ENCODE measurements around the gene GALNT2.

The GALNT2 gene

GRCh38 chr1:230146709-230147108, 79.7 kb downstream of the GALNT2 start:
- Histone ChIP-seq H3K27ac (replicated peaks) (peak overlapping the region; percentile 46), H3K4me3 (replicated peaks; ENCODE audit: insufficient read depth, low read length) (no peak overlapping the region)
- DNase-seq (ENCODE audit: low read depth in 1 of 2, low spot score in 1 of 2) = no peak

GRCh38 chr1:230147253-230148125, 80.5 kb downstream of the GALNT2 start:
- Histone ChIP-seq H3K4me3 (replicated peaks; ENCODE audit: insufficient read depth, low read length) (no peak overlapping the region), H3K27me3 (ENCODE audit: insufficient read depth, poor library complexity, severe bottlenecking) (no peaks in the 10 kb centered on the region), H3K27ac (replicated peaks) (peak overlapping the region; percentile 46)
- no peak for TF ChIP-seq GABPA (IDR thresholded peaks at IDR 0.05; ENCODE audit: low read depth)
- TF ChIP-seq POLR2AphosphoS5 (IDR thresholded peaks at IDR 0.05; ENCODE audit: low read depth) = no peak
- no peak for TF ChIP-seq CTCF (IDR thresholded peaks at IDR 0.05; ENCODE audit: insufficient read depth, low read length)
- TF ChIP-seq REST (IDR thresholded peaks at IDR 0.05; ENCODE audit: insufficient replicate concordance, low read depth) = no peak
- no peak for TF ChIP-seq SPI1 (IDR thresholded peaks at IDR 0.05; ENCODE audit: borderline replicate concordance, low read depth)
- DNase-seq (ENCODE audit: low read depth in 1 of 2, low spot score in 1 of 2) = peak in 1 of 2 experiments; percentile 20

More at GRCh38 chr1:230146709-230147108, 79.7 kb downstream of the GALNT2 start:
- TF ChIP-seq POLR2AphosphoS5 (IDR thresholded peaks at IDR 0.05; ENCODE audit: low read depth) (no peak), SPI1 (IDR thresholded peaks at IDR 0.05; ENCODE audit: borderline replicate concordance, low read depth) (no peak)
- no peaks in the 10 kb centered on the region for H3K27me3 ChIP-seq (ENCODE audit: insufficient read depth, poor library complexity, severe bottlenecking)

GRCh38 chr1:230148126-230148652, 81.2 kb downstream of the GALNT2 start:
- Histone ChIP-seq H3K27ac (replicated peaks) (peak overlapping the region; percentile 46; the same call in 1 of the 2 replicates), H3K27me3 (ENCODE audit: insufficient read depth, poor library complexity, severe bottlenecking) (no peaks in the 10 kb centered on the region), H3K4me3 (replicated peaks; ENCODE audit: insufficient read depth, low read length) (no peak overlapping the region)
- DNase-seq (ENCODE audit: low read depth in 1 of 2, low spot score in 1 of 2) = no peak
- no peak for TF ChIP-seq POLR2AphosphoS5 (IDR thresholded peaks at IDR 0.05; ENCODE audit: low read depth)
- TF ChIP-seq CTCF (IDR thresholded peaks at IDR 0.05; ENCODE audit: insufficient read depth, low read length) = no peak
- TF ChIP-seq SPI1 (IDR thresholded peaks at IDR 0.05; ENCODE audit: borderline replicate concordance, low read depth) = no peak
- no peak for TF ChIP-seq REST (IDR thresholded peaks at IDR 0.05; ENCODE audit: insufficient replicate concordance, low read depth)
- no peak for TF ChIP-seq GABPA (IDR thresholded peaks at IDR 0.05; ENCODE audit: low read depth)

- TF ChIP-seq POLR2AphosphoS5 (IDR thresholded peaks at IDR 0.05; ENCODE audit: low read depth) (no peak), REST (IDR thresholded peaks at IDR 0.05; ENCODE audit: insufficient replicate concordance, low read depth) (no peak), GABPA (IDR thresholded peaks at IDR 0.05; ENCODE audit: low read depth) (no peak), CTCF (IDR thresholded peaks at IDR 0.05; ENCODE audit: insufficient read depth, low read length) (no peak), SPI1 (IDR thresholded peaks at IDR 0.05; ENCODE audit: borderline replicate concordance, low read depth) (no peak)
- H3K27me3 ChIP-seq (ENCODE audit: insufficient read depth, poor library complexity, severe bottlenecking) = no peaks in the 10 kb centered on the region
- peak overlapping the region; percentile 81 for H3K27ac ChIP-seq (replicated peaks)
- no peak overlapping the region for H3K4me3 ChIP-seq (replicated peaks; ENCODE audit: insufficient read depth, low read length)
- DNase-seq (ENCODE audit: low read depth in 1 of 2, low spot score in 1 of 2) = no peak
Measured at GRCh38 chr1:230148768-230149469, 81.9 kb downstream of the GALNT2 start.
